Glutamatergic neuron (in vitro differentiated cells): ENCODE results near the gene GPR27. TPM values are rescaled to one million over a fixed set of nuclear protein-coding genes. Genes with fewer than 3 reads are reported as not detected.

Experiments
- DNase-seq: peaks from one replicate; pipeline ENCODE4 v3.0.0; 2022
- H3K27ac Mint-ChIP-seq: one replicate; pipeline ENCODE4 v1.8.0; 2020; ENCODE audit warnings: mild to moderate bottlenecking, mixed read lengths, inconsistent platforms; ENCODE audit not compliant: unreplicated experiment
- H3K27me3 Mint-ChIP-seq: one replicate; pipeline ENCODE4 v1.8.0; 2020; ENCODE audit warnings: mild to moderate bottlenecking, moderate library complexity, mixed read lengths, inconsistent platforms; ENCODE audit not compliant: unreplicated experiment
- H3K36me3 Mint-ChIP-seq: one replicate; pipeline ENCODE4 v1.8.0; 2020; ENCODE audit warnings: mild to moderate bottlenecking, mixed read lengths, inconsistent platforms; ENCODE audit not compliant: unreplicated experiment
- H3K4me1 Mint-ChIP-seq: one replicate; pipeline ENCODE4 v1.8.0; 2020; ENCODE audit warnings: mild to moderate bottlenecking, low read depth, mixed read lengths, inconsistent platforms; ENCODE audit not compliant: unreplicated experiment
- H3K4me3 Mint-ChIP-seq: one replicate; pipeline ENCODE4 v1.8.0; 2020; ENCODE audit warnings: mild to moderate bottlenecking, mixed read lengths, inconsistent platforms; ENCODE audit not compliant: unreplicated experiment
- H3K9me3 Mint-ChIP-seq: one replicate; pipeline ENCODE4 v1.8.0; 2020; ENCODE audit warnings: mild to moderate bottlenecking, moderate library complexity, mixed read lengths, inconsistent platforms; ENCODE audit not compliant: unreplicated experiment
- total RNA-seq: library from RNA; stranded (reverse); fragmentation: NEBNext Ultra II Directional; extraction: Animal tissue kit (Norgen Biotek cat#: 25700); gene quantifications from one replicate; pipeline ENCODE4 v1.2.1, GENCODE V29; 2021; ENCODE audit not compliant: unreplicated experiment
- TF ChIP-seq, protein P1 (sequence below): fragments of 200-600 bp; sonication (generic); IDR thresholded peaks from one replicate; pipeline ENCODE4 v1.5.0; 2021; ENCODE audit not compliant: partially characterized antibody, unreplicated experiment

The GPR27 gene
- total RNA-seq, 1 donor from 2014 or later: 4.7 TPM

DNA sequence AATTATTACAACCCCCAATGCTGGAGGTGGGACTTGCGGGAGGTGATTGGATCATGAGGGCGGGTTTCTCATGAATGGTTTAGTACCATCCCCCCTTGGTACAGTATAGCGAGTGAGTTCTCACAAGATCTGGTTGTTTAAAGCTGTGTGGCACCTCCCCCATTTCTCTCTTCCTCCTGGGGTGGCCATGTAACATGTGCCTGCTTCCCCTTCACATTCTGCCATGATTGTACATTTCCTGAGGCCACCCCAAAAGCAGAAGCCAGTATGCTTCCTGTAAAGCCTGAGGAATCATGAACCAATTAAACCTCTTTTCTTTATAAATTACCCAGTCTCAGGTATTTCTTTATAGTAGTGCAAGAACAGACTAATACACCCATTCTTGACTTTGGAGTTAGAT lies 51.5 kb downstream of the GPR27 start:
- Mint-ChIP-seq H3K27ac (no peak overlapping the region), H3K9me3 (peaks cover 1% of the 10 kb centered on the region), H3K27me3 (peaks cover 1% of the 10 kb centered on the region), H3K4me1 (no peaks in the 10 kb centered on the region), H3K4me3 (no peak overlapping the region), H3K36me3 (no peaks in the 10 kb centered on the region)
- DNase-seq: no peak
- TF ChIP-seq, protein P1, sequence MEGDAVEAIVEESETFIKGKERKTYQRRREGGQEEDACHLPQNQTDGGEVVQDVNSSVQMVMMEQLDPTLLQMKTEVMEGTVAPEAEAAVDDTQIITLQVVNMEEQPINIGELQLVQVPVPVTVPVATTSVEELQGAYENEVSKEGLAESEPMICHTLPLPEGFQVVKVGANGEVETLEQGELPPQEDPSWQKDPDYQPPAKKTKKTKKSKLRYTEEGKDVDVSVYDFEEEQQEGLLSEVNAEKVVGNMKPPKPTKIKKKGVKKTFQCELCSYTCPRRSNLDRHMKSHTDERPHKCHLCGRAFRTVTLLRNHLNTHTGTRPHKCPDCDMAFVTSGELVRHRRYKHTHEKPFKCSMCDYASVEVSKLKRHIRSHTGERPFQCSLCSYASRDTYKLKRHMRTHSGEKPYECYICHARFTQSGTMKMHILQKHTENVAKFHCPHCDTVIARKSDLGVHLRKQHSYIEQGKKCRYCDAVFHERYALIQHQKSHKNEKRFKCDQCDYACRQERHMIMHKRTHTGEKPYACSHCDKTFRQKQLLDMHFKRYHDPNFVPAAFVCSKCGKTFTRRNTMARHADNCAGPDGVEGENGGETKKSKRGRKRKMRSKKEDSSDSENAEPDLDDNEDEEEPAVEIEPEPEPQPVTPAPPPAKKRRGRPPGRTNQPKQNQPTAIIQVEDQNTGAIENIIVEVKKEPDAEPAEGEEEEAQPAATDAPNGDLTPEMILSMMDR: no peak

DNA sequence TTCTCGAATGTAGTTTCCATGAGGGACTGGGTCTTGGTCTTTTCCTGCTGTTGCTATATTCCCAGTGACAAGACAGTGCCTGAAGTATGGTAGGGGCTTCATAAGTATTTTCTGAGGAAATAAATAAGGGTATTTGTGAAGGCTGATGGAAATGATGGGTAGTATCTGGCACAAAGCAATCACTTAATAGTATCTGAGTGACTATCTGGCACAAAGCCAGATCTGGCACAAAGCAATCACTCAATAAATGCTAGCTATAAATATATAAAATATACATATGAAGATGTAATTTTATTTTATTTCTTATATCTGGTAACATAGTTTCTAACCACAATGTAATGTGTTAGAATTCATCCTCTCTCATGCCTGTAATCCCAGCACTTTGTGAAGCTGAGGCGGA lies 52.0 kb downstream of the GPR27 start:
- TF ChIP-seq, protein P1: no peak
- DNase-seq: no peak
- peaks cover 1% of the 10 kb centered on the region for H3K27me3 Mint-ChIP-seq
- H3K4me3 Mint-ChIP-seq: no peak overlapping the region
- H3K27ac Mint-ChIP-seq: no peak overlapping the region
- no peaks in the 10 kb centered on the region for H3K36me3 Mint-ChIP-seq
- no peaks in the 10 kb centered on the region for H3K4me1 Mint-ChIP-seq
- peaks cover 1% of the 10 kb centered on the region for H3K9me3 Mint-ChIP-seq

Other genes starting within 250 kb of the GPR27 start
- 31.1 TPM for gene FOXP1, start 170.1 kb upstream of the GPR27 start, total RNA-seq
- gene EIF4E3, start 28.5 kb upstream of the GPR27 start, total RNA-seq: 21.9 TPM
- not detected for gene PROK2, start 31.3 kb downstream of the GPR27 start, total RNA-seq